C1 segment of cervical spinal cord (tissue), 14 donors: ENCODE results near the gene C10orf90.
A peak's percentile ranks its signal among the peaks of the same experiment; 100 is the strongest.

Experiments
- DNase-seq, 14 donors: peaks; one replicate each; lab custom pipeline; 2025; lab: John Stamatoyannopoulos, UW

The C10orf90 gene

DNA sequence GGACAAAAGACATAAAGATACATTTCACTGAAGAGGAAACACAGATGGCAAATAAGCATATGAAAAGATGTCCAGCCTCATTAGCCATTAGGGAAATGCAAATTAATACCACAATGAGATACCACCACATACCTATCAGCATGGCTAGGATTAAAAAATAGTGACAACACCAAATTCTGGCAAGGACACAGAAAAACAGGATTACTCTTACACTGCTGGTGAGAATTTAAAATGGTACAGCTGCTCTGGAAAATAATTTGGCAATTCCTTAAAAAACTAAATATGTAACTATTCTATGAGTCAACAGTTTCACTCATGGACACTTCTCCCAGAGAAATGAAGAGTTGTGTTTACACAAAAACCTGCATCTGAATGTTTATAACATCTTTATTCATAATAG is 121.1 kb downstream of the C10orf90 start:
- no peak for DNase-seq

DNA sequence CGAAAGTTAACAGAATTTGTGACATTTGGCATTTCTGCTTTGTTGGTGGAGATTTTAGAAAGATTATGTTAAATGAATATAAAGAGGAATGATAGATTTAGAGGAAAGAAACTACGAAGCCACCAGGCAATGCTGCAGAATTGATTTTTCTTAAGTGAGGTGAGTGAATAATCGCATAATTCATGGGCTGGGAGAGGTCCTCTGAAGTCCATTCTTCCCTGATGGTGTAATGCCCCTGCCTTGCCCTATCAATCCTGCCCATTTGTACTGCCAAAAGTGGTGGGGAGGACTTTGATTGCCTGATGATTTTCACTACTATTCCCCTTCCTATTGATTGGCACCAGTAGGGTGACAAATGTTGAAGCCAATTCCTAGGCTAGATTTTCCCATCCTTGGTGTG is 125.9 kb downstream of the C10orf90 start:
- no peak for DNase-seq

DNA sequence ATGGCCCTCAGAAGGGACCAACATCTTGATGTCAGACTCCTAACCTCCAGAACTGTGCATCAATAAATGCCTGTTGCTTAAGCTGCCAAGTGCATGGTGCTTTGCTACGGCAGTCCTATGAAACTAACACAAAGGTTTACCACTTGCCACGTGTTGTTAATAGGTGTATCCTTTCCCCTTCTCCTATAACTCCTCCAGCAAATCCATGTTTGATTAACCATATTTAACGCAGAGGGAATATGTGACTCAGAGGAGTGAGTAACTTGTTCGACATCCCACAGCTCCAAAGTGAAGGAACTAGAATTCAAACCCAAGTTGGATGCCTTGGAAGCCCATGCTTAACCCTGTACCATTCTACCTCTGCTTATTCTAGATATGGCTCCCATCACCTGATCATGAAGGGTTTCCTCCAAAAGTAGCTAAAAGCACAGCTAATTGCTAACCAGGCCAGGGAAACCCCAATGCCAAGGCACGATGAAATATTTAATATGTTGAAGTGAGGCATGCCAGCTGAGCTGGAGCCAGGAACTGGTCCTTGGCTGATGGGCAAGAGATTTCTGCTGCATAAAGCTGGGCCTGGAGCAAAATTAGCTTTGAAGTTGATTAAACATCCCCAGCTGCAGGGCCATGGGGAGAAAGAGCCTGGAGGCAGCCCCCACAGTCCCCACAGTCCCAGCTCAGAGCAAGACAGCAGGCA is 131.9 kb downstream of the C10orf90 start:
- DNase-seq: no peak

DNA sequence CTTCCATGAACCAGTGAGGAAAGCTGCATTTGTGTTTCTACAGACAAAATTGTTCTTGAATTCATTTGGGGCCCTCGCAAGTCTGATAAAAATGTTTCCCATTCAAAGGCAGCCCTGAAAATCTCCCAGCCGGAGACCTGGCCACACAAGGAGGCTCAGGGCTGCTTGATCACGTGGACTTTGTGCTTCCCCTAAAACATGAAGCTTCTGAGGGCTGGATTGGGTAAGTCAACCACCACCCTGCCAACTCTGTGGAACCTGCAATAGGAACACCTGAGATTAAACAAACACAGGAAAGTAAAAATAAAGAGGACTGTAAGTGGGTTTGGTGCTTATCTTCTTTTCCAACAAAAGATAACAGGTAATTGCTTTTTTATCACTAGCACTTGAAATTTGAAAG is 133.8 kb downstream of the C10orf90 start:
- DNase-seq: no peak

DNA sequence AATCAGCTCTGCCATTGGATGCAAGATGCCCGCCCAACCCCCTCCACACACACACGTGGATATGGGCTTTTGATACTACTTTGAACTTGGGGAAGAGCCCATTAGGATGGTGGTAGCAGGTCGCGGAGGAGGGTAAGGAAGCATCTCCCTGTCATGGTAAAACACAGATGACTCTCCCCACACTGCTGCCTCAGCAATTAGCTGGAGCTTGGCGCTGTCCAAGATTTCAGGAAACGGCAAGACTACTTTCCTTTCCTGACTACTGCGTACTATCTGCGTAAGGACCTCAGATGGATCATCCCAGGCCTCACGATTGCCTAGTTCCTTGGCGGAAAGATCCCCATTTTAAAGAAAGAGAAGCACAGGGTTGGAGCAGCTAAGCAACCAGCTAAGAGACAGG is 134.3 kb downstream of the C10orf90 start:
- no peak for DNase-seq

DNA sequence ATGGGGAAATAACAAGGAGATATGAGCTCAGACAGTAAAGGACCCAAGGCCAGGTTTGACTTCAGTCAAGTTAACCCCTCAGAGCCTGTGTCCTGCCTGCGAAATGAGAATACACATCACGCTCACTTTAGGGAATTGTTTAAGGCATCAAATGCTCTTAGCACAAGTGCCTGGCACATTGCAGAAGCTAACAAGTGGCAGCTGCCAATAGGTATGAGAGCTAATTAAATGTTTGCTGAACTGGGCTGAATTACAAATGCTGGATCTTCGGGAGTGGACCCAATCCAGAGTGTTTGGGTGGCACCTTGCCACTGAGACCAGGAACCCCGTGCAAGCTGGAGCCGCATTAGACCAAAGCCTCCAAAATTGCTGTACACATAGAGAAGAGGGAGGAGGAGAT is 136.8 kb downstream of the C10orf90 start:
- DNase-seq: no peak

DNA sequence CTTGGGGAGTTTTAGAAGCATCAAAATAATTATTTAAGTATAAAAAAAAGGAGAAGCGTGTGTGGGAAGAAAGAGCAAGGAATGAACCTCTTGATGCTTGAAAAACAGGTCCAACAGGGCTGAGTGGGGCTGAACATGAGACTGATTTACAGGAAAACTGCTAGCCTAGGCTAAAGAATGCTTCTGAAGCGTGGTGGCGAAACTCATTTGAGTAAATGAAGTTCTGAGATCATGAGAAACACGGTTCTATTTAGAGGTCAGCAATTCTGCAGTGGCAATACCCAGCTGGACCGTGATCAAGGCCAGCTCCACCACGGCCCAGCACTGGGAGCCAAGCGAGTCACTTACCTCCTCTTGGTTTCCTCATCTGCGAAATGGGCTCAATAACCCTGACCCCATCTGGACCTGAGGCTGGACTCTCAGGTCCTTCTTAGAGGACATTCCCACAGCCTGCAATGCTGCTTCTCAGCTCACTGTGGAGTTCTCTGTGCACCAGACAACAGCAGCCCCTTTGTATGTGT is 142.1 kb downstream of the C10orf90 start:
- no peak for DNase-seq

DNA sequence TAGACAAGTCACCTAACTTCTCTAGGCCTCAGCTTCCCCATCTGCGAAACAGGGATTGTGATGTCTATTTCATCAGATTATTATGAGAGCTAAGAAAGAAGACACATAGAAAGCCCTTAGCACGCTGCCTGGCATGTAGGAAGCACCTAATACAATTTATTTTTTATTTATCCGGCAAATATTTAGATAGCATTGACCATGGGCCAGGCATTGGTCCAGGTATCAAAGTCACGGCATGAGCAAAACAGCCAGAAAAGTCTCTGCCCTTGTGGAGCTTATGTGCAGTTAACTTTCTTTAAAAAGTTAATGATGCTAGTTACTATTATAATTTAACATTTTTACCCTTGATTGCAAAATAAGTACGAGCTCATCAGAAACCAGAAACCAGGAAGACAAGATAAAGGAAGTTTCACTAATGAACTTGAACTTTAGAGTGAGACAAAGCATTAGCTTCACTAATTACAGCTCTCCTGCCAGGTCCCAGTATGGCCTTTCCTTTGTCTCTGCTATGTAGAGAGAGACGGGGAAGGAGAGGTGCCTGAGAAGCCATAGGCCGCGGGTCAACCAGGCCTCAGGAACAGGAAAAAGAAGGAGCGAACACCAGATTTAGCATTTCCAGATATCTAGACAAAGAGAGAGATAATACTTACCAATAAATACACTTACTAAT is 142.7 kb downstream of the C10orf90 start:
- DNase-seq: no peak

DNA sequence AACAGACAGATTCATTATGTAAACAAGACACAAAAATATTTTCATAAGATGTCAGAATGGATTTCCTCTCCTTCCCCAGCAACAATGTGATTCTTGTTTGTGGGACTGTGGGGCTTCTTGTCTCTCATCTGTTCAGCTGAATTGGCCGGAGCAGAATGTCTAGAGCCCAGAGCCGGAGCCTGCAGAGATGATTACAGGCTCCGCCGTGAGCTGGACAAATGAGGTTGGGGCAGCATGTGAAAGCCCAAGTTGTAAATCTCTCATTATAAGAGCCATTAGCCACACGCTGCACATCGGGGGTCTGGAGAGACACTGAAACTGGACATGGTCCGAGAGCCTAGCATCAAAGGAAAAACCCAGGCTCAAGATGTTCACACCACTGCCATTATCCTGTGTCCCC is 145.2 kb downstream of the C10orf90 start:
- peak in 4 of 14 donors; percentile 16 to 29 (median 18) for DNase-seq

DNA sequence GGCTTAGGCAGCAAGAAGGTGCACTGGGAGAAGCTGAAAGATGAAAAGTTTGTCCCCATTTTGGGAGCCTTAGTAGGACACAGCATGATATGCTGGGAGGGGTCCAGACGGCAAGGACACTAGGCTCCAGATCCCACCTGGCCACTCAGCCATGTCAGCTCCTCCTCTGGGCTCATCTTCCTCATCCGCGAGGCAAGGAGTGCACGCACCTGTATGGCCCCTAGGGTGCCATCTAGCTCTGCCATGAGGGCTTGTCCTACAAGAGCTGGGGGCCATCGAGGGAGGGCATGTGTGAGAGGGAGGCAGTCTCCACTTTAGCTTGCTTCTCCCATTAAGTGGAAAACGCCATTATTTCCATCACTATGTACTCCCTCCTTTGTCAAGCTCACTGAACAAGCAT is 146.0 kb downstream of the C10orf90 start:
- DNase-seq: no peak

DNA sequence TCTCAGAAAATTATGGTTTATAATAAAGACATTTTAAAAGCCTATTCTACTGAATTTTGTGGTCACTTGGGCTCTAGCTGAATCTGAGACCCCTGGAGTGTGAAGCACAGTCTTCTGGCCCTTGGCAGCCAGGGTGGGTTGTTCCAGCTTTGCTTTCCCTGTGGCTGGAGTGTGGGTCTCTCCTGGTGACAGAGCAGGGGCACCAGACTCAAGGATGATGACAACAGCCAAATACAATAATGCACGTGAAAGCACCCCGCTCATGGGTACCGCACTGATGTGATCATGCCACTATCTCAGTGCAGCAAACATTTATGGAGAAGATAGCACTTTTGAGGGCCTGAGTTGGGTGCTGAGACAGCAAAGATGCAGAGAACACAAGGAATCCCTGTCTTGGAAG is 147.4 kb downstream of the C10orf90 start:
- DNase-seq: no peak

DNA sequence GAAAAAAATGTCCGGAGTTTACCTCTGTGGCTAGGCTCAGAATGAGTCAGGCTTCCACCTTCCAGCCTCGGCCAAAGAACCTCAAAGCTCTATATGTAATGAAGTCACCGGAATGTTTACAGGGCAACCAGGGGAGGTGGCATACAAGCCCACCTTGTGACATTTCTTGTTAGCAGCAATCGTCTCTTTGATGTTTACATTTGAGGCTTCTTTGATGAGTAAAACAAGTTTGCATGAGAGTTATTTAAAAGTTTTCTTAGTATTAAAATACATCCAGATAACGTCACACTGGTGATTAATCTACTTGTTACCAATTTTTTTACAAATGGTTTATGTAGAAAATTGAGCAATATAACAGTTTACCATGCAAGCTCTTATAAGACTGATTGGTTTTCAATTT is 149.1 kb downstream of the C10orf90 start:
- DNase-seq: no peak

DNA sequence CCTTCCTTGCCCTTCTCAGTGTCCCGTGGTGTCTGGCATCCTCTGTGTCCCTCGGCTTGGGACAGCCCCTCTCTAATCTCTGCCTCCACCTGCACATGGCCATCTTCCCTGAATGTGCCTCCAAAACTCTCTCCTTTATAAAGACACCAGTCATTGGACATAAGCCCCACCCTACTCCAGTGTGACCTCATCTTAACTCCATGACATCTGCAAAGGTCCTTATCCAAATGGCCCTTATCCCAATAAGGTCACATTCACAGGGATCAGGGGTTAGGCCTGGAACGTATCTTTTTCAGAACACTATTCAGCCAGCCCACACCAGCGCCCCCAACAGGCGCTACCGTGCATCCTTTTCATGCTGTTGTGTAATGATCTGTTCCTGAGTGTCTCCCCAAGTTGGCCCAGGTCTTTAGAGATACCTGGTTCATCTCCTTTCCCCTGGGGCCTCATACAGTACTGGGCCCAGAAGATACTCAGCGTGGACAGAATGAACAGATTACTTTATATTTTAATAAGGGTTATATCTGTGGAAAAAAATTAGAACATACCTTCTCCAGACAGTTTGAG is 149.7 kb downstream of the C10orf90 start:
- DNase-seq: no peak

DNA sequence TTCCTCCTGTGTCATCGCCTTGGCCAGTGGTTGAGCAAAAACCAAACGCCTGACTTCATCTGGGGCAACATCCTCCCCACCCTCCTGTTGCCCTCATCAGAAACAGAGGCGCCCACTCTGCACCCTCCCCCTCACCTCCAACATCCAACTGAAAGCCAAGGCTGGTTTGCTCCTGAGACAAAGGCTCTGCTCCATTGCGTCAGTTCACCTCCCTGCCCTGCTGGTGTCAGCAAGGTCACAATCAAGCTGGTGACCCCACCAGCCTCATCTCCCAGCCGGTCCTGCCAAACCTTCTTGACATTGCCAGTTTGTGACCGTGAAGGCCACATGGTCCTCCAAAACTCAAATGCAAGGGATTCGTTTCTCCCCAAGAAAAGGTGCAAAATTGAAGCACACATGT is 150.5 kb downstream of the C10orf90 start:
- DNase-seq: no peak

DNA sequence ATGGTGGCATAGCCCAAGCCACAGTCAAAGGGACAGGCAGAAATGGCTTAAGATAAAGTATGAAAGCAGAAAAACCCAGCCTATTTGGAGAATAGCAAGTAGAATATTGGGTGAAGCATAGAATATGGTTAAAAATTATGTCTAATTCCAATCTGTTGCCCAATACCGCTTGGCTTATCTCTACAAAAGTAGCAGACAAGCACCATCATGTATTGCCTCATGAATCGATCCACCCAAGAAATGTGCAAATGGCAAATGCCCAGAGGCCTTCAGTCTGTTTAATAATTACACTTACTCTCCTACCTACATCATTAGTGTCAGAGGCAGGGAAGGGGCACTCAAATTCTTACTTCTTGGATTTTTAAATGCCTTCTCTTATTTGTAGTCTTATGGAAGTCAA is 151.3 kb downstream of the C10orf90 start:
- no peak for DNase-seq

DNA sequence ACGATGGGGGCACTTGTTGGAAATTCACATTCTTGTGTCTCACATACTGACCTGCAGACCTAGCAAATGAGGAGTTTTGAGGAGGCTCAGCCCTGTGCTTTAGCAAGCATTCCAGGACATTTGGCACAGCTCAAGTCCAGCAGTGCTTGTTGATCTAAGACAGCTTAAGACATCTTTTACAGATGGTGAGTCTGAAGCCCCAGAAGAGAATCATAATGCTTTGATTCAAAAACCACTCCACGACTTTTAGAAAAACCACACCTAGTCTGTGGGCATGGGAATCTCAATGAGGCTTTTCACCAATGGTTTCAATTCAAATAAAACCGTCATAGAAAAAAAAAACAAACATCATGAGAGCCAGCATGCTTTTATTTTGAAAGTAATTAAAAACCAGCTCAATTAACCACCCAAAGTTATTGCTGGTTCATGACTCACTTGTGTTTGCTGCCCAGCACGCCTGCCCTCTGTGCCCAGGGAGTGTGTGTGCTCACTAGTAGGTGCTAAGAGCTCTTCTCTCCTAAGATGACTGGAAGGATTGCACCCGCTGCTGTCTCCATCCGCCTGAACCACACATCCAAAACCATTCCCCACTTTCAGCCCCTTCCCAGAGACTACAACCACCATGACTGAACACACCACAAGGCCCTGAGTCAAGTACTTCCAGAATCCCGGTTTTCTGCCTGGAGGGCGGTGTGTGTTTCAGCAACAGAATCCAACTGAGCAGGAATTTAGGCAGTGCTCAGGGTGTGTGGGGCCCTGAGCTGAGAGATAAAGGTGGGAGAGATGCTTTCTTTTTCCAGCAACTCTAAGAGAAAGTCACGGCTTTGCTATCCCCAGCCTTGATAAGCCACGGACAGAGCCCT is 152.0 kb downstream of the C10orf90 start:
- no peak for DNase-seq

DNA sequence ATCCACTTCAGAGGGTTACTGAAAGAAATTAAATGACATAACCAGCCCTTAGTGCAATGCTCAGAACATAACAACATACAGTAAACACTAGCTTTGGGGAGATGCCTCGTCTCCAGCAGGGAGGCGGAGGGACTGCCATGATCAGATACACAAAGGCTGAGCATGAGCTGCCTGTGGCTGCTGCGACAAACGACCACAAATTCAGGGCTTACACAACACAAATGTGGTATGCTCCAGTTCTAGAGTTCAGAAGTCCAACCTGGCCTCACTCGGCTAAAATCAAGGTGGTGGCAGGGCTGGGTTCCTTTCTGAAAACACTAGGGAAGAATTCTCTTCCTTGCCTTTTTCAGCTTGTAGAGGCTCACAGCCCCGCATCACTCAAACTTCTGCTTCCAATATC is 154.0 kb downstream of the C10orf90 start:
- DNase-seq: no peak

DNA sequence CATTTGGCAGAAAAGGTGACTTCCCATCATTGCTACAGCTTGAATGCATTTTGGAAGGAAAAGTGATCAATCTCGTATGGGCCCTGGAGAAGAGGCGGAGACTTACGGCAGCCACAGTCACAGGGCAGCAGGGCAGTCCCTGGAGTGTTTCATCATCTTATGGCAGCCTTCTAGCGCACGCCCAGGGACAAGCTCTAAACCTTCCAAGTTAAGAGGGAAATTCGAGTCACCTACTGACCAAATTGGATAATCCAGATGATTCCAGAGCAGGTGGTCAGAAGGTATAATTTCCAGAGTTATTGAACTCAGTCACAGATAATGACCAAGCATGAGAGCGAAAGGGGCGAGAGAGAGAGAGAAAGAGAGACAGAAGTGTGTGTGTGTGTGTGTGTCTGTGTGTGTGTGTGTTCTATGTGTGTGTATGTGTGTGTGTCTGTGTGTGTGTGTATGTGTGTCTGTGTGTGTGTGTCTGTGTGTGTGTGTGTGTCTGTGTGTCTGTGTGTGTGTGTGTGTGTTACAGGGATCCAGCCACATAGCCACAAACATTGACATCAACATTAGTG is 158.5 kb downstream of the C10orf90 start:
- no peak for DNase-seq

DNA sequence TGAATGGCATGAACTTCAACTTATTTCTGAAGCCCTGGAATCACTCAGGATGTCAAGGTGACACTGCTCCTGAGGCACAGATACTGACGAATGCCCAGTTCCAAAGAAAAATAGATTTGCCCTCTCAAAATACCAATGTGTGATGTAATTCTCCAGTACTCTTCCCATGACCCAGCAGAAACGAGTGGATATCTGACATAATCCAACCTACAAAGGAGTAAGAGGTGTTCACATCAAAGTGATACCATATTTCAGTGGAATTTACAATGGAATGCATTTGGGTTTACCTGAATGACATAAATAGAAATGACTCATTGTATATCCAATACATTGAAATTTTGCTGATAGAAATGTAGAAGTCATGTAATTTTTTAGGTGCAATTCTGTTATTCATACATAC is 161.3 kb downstream of the C10orf90 start:
- no peak for DNase-seq

DNA sequence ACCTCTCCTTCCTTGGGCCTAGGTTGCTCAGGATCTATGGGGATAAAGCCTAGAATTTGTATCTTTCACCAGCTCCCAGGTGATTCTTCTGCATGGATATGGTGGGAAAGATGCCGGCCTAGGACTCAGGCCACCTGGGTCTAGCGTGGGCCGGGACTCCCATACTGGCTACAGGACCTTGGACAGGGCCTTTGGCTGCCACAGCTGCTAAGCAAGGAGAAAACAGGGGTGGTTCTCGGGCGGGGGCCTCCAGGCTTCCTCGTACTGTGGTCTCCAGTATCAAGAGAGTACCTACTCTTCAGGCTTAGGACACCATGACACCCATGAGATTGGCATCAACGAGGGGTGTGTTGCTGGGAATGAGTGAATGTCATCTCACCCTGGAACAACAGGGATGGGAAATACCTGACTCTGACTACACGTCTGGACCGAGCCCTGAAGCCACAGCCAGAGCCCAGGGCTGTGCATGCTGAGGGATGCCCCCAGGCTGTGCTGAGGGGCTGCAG is 161.9 kb downstream of the C10orf90 start:
- no peak for DNase-seq

DNA sequence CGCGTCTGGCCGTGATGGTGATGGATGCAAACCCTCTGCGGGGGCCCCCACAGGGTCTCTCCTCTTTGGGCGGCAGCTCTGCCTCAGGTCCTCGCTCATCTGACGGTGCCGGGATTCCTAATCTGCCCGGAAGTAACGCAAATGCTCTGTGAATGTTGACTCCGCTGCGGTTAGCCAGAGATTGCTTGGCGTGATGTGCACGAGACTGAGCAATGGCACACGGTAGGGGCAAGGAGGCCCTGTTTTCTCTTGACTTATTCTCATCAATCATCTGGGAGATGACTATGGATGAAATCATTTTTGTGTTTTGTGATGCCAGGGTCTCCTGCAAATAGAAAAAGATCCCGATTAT is 165.8 kb downstream of the C10orf90 start:
- no peak for DNase-seq
